Small intestine (tissue), 7 donors: ENCODE results near the gene NDUFA11. TPM values are rescaled to one million over a fixed set of nuclear protein-coding genes. Genes with fewer than 3 reads are reported as not detected.
A peak's percentile ranks its signal among the peaks of the same experiment; 100 is the strongest.
"Not testable (repeated sequence)": the region's sequence is repeated elsewhere in the genome, so short reads cannot be mapped to it uniquely, and the experiment has no call there.

Experiments
- DNase-seq, 2 donors: peaks; one replicate each; pipeline versions ENCODE4 v3.0.0 to v3.0.0-alpha.2; 2013
- FAIRE-seq: peaks from 2 replicates; lab custom pipeline; 2012; peaks lifted over from hg19 to GRCh38; lab: Jason Lieb, UNC
- H3K27ac ChIP-seq, 3 donors: one replicate each; pipeline ENCODE4 v1.5.1; 2013; ENCODE audit warnings: low read length in 2 of 3, mild to moderate bottlenecking in 2 of 3, control low read depth in 1 of 3, inconsistent platforms in 1 of 3, low read depth in 1 of 3, moderate library complexity in 1 of 3
- H3K27me3 ChIP-seq, 3 donors: one replicate each; pipeline ENCODE4 v1.6.1; 2013; ENCODE audit warnings: low read length in 3 of 3, inconsistent platforms in 1 of 3; ENCODE audit not compliant: control insufficient read depth in 3 of 3, insufficient read depth in 3 of 3
- H3K36me3 ChIP-seq, 3 donors: one replicate each; pipeline ENCODE4 v1.6.1; 2013; ENCODE audit warnings: low read length in 3 of 3, inconsistent platforms in 1 of 3, low read depth in 1 of 3, mild to moderate bottlenecking in 1 of 3, moderate library complexity in 1 of 3; ENCODE audit not compliant: control insufficient read depth in 3 of 3, insufficient read depth in 2 of 3
- H3K4me1 ChIP-seq, 3 donors: one replicate each; pipeline ENCODE4 v1.6.1; 2013; ENCODE audit warnings: low read length in 2 of 3, inconsistent platforms in 1 of 3, low read depth in 1 of 3, mild to moderate bottlenecking in 1 of 3, moderate library complexity in 1 of 3; ENCODE audit not compliant: control insufficient read depth in 3 of 3, insufficient read depth in 2 of 3
- H3K4me3 ChIP-seq, 3 donors: one replicate each; pipeline ENCODE4 v1.5.1; 2013; ENCODE audit warnings: low read length in 3 of 3, control low read depth in 1 of 3, inconsistent platforms in 1 of 3, low read depth in 1 of 3, mild to moderate bottlenecking in 1 of 3, moderate library complexity in 1 of 3
- H3K9me3 ChIP-seq, 2 donors: one replicate each; pipeline ENCODE4 v1.6.1; 2013; ENCODE audit warnings: low read depth in 1 of 2, low read length in 1 of 2; ENCODE audit not compliant: control insufficient read depth in 2 of 2, insufficient read depth in 1 of 2
- WGBS, 3 donors: extraction: QIAGEN DNeasy Blood & Tissue Kit; methylation state at CpG; one replicate each; pipeline ENCODE4 v1.1.7; 2013; 5-methylcytosine and 5-hydroxymethylcytosine counted together
- polyA plus RNA-seq, 4 donors: library from polyadenylated mRNA; stranded (reverse) in 3 of 4; unstranded in 1 of 4; fragments of 200-250 nt in 3 of 4; fragments of 120-200 nt in 1 of 4; gene quantifications; one replicate each; pipeline versions ENCODE4 v1.2.1 to v1.2.3, GENCODE V29; 2013
- donor health status: healthy with polysubstance abuse.
- donor health status: control.
- donor health status: control.
- donor health status: Bipolar disorder and iron deficiency.
- donor health status: healthy.

Gene NDUFA11
- polyA plus RNA-seq, 4 donors = 187 to 576 (median 476) TPM

- H3K4me1 ChIP-seq, H3K9me3 ChIP-seq, H3K4me3 ChIP-seq, H3K27me3 ChIP-seq, FAIRE-seq, H3K36me3 ChIP-seq, H3K27ac ChIP-seq, DNase-seq: not testable (repeated sequence)
- WGBS, 3 donors = 91 to 95% (median 93%) methylated on average over 9 of the region's 9 CpGs
Measured at GRCh38 chr19:5855151-5855550, 48.4 kb downstream of the NDUFA11 start.

- WGBS, 3 donors = 82 to 88% (median 83%) methylated on average over 10 of the region's 10 CpGs
- not testable (repeated sequence) for H3K4me3 ChIP-seq, H3K27me3 ChIP-seq, H3K4me1 ChIP-seq, H3K27ac ChIP-seq, FAIRE-seq, H3K36me3 ChIP-seq, H3K9me3 ChIP-seq, DNase-seq
Measured at GRCh38 chr19:5854121-5854520, 49.5 kb downstream of the NDUFA11 start.

GRCh38 chr19:5851302-5851701, 52.3 kb downstream of the NDUFA11 start, which contains the start of gene FUT3:
Gene FUT3 (minus strand): TSS chr19:5851449.
- H3K36me3 ChIP-seq = no peaks in the 10 kb centered on the region
- H3K27me3 ChIP-seq = no peaks in the 10 kb centered on the region
- WGBS, 3 donors = 9 to 48% (median 25%) methylated on average over 10 of the region's 10 CpGs
- peak in 1 of 2 donors; percentile 96 for DNase-seq
- H3K4me3 ChIP-seq = peak within 1 kb of the TSS in 2 of 3 donors; percentile 25 to 54
- H3K9me3 ChIP-seq = peaks cover 0 to 2% of the 10 kb centered on the region in 2 donors
- FAIRE-seq = no peak
- no peaks in the 10 kb centered on the region for H3K4me1 ChIP-seq
- peak within 1 kb of the TSS in 2 of 3 donors; percentile 94 to 98 for H3K27ac ChIP-seq

- no peaks in the 10 kb centered on the region for H3K27me3 ChIP-seq
- H3K27ac ChIP-seq = peak overlapping the region in 2 of 3 donors; percentile 94 to 98
- WGBS, 3 donors = 14 to 22% (median 17%) methylated on average over 5 of the region's 5 CpGs
- H3K4me3 ChIP-seq = peak overlapping the region in 2 of 3 donors; percentile 3 to 53
- peak in 1 of 2 donors; percentile 62 for DNase-seq
- no peak for FAIRE-seq
- no peaks in the 10 kb centered on the region for H3K4me1 ChIP-seq
- H3K36me3 ChIP-seq = no peaks in the 10 kb centered on the region
- peaks cover 0 to 2% of the 10 kb centered on the region in 2 donors for H3K9me3 ChIP-seq
Measured at GRCh38 chr19:5850743-5851293, 52.8 kb downstream of the NDUFA11 start.

GRCh38 chr19:5850189-5850588, 53.4 kb downstream of the NDUFA11 start:
- no peaks in the 10 kb centered on the region for H3K36me3 ChIP-seq
- H3K27me3 ChIP-seq = no peaks in the 10 kb centered on the region
- FAIRE-seq (no peak), DNase-seq (peak in 1 of 2 donors; percentile 73)
- peak overlapping the region in 2 of 3 donors; percentile 94 to 98 for H3K27ac ChIP-seq
- H3K4me3 ChIP-seq = peak overlapping the region in 2 of 3 donors; percentile 54
- 19 to 65% (median 43%) methylated on average over 6 of the region's 6 CpGs for WGBS, 3 donors
- H3K4me1 ChIP-seq = no peaks in the 10 kb centered on the region
- H3K9me3 ChIP-seq = peaks cover 0 to 2% of the 10 kb centered on the region in 2 donors

GRCh38 chr19:5848621-5849020, 55.0 kb downstream of the NDUFA11 start:
- not testable (repeated sequence) for H3K27me3 ChIP-seq, H3K9me3 ChIP-seq, H3K36me3 ChIP-seq, H3K4me1 ChIP-seq, FAIRE-seq
- WGBS, 3 donors = 20 to 51% (median 23%) methylated on average over 5 of the region's 5 CpGs
- H3K27ac ChIP-seq = peak overlapping the region in 2 of 3 donors; percentile 94 to 98
- peak overlapping the region in 1 of 3 donors; percentile 54 for H3K4me3 ChIP-seq
- peak in 1 of 2 donors; percentile 73 for DNase-seq

GRCh38 chr19:5847846-5848245, 55.7 kb downstream of the NDUFA11 start:
- 14 to 57% (median 41%) methylated on average over 10 of the region's 10 CpGs for WGBS, 3 donors
- Histone ChIP-seq H3K4me3 (peak overlapping the region in 1 of 3 donors; percentile 54), H3K27ac (peak overlapping the region in 2 of 3 donors; percentile 94 to 98)
- not testable (repeated sequence) for H3K36me3 ChIP-seq, H3K9me3 ChIP-seq, H3K4me1 ChIP-seq, H3K27me3 ChIP-seq, FAIRE-seq
- peak in 1 of 2 donors; percentile 41 for DNase-seq
